Raji (cell line): ENCODE data around the gene CDCA7L.

Experiments used
- POLR2A ChIP-seq: IDR thresholded peaks from 2 replicates; pipeline ENCODE4 v1.6.1; 2011; ENCODE audit warnings: low read depth, low read length, control low read depth; ENCODE audit not compliant: insufficient read depth

Gene CDCA7L

DNA sequence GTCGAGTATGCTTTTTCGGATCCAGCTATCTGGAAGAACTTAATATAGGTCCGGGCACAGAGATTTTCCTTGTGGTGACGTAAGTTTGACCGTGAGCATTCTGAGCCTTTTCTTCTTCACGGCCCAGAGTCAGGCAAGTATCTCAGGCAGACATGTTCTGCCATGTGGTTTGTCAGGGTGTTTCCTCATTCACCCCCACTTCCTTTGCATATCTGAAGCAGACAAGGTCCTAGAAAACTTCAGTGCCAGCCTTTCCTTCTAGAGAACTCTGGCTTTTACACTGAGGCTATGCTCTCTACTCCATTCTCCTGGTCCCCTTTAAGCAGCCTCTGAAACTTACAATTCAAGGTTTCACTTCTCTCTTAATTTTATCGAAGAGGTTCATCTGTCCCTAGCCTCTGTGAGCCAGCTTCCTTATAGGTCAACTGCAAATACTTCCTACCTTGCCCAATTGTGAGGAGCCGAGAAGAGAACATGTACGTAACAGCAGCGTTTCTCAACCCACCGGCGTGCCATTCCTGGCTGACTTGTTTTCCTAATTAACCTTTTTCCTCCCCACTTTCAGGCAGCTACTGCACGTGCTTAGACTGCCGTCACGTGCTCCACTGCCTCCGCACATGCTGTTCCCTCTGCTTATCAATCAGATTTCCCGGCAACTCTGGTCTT, 47.3 kb downstream of the CDCA7L start:
- no peak for TF ChIP-seq POLR2A

DNA sequence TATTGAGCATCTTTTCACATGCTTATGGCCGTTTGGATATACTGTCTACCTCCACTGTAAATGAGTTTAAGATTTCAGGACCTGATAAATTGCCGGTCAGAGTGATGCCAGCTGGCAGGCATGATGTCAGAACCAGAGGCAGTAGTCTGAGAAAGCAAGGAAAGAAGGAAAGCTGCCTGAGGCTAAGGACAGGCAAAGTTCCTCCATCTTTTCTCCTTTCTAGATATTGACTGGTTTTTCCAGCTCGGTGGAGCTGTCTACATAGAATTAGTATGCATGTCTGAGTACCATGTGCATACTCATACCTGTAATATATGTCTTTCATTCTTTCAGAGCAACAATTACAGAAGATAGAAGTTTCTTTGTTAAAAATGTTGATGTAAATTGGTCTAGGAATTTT, 52.3 kb downstream of the CDCA7L start:
- TF ChIP-seq POLR2A = no peak

DNA sequence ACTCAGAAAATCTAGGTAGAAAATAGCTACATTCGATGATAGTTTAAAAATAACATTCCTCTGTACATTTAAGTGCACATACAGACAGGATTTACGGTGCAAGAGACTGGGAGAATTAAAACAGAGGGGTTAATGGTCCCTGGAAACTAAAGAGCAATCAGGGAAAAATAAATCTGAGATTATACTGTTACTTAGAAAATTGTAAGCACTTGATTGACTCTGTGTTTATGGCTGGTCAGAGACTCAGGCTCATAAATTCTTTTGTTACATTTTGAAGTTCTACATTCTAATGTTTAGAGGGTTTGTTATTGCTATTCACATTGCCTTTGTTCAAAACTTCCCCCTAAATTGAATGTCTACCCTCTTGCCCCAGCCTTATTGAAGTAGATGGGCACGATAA, 54.4 kb downstream of the CDCA7L start:
- TF ChIP-seq POLR2A = no peak

DNA sequence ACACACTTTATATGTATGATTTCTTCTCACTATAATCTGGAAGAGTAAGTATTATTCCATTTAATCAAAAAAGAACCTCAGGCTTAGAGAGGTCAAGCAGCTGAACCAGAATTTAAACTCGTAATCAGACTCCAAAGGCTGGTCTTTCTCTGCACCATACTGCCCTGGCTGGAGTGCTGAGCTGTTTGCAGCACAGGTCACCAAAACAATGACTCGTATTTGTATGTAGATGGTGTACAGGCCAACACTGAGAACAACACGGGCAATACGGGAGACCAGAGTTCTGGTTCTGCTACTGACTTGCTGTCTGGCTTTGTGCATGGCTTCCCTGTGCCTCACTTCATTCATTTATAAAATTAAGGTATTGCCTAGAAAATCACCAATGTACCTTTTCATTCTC, 57.9 kb downstream of the CDCA7L start:
- no peak for TF ChIP-seq POLR2A

DNA sequence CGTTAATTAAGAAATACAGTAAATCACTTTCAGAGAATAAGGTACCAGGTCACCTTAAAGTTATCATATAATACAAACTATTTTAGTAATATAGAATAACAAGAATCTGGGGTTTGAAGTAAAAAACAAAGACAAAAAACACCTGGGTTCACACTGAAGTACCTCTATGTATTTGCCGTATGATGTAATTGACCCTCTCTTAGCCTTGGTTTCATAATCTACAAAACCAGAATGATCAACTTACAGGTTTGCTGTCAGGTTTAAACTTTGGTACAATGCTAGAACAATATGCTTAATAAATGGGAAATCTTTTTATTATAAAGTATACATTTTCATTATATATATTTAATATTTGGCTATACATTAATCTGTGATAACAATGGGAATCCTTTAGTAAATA, 58.3 kb downstream of the CDCA7L start:
- no peak for TF ChIP-seq POLR2A

DNA sequence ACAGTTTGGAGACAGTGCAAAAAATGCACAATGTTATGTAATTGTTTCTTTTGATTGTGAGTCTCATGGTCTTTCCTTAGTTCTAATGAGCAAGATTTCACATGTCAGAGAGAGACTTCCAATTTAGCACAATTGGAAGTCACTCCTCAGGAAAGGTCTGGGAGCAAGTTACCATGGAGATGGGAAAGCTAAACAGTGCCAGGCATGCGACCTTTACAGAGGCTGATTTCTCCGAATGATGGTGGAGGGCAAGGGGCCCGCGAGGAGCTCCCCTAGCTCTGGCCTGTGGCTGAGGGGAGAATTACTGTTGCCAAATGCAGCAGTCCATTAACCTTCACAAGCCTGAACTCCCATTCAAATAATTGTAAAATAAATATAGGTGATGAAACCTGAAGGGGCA, 59.3 kb downstream of the CDCA7L start:
- no peak for TF ChIP-seq POLR2A

DNA sequence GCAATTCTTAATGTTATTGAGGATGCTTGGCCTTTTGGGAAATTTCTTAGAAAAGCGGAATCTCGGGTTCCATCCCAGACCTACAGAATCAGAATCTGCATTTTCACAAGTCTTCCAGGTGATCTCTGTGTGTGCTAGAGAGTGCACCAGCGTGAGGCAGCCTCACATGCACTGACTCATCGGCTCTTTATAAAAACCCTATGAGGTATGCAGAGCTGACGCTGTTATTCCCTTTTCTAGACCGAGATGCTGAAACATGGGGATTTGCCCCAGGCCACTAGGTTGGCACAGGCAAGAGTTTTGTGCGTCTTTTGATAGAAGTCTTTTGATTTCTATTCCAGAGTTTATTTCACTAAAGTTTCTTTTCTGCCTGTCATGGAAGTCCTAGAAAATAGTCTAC, 61.2 kb downstream of the CDCA7L start:
- TF ChIP-seq POLR2A = no peak

DNA sequence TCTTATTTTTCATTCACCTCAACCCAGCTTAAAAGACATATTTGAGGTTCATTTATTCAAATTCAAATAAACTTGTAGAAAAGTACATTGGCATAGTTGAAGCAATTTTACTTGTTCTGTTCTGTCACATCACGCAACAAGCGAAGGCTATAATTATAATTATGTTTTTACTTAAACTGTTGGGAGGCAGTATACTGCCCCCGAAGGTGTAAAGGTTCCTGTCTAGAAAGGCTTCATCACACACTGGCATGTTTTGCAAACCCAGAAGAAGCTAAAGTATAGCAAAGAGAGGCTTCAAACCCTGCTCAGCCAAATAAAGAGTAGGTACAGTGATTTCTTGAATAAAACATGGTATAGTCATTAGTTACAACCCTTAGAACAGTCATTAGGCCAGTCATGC, 62.6 kb downstream of the CDCA7L start:
- TF ChIP-seq POLR2A = no peak

DNA sequence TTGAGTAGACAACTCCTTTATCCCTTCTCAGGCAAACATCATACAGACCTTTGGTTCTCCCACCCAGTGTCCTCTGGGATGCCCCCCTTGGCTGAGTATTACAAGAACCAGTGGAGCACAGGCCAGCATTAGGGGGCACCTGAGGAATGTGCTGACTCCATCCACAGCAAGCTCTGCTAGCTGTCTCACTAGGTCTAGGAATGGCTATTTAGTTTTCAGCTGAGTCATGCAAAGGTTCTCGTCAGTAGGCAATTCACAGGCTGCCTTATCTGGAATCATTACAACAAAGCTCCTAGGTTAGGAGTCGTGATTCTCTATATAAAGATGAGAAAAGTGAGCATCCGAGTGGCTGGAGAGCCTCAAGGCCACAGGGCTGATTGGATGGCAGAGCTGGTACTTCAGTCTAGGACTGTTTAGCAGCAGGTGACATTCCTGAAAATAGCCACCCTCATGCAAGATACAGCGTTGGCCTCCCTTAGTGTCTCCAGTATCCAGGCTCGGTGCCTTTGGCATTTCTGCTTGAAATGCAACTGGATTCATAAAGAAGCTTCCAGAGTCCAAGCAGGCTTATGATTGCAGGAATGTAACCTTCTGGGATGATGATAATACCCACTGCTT, 75.8 kb downstream of the CDCA7L start:
- no peak for TF ChIP-seq POLR2A

DNA sequence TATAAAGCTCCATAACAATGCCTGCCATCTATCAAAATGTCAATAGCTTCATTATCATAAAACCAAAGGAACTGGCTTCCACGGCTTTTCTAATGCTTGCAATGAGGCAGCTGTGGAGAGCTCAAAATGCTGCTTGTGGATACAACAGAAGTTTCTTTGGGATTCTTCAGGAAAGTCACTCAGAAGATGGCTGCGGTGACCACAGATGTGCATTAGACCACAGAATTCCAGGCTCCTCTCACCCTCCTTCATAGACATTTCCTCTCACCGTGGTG, 77.2 kb downstream of the CDCA7L start:
- no peak for TF ChIP-seq POLR2A

DNA sequence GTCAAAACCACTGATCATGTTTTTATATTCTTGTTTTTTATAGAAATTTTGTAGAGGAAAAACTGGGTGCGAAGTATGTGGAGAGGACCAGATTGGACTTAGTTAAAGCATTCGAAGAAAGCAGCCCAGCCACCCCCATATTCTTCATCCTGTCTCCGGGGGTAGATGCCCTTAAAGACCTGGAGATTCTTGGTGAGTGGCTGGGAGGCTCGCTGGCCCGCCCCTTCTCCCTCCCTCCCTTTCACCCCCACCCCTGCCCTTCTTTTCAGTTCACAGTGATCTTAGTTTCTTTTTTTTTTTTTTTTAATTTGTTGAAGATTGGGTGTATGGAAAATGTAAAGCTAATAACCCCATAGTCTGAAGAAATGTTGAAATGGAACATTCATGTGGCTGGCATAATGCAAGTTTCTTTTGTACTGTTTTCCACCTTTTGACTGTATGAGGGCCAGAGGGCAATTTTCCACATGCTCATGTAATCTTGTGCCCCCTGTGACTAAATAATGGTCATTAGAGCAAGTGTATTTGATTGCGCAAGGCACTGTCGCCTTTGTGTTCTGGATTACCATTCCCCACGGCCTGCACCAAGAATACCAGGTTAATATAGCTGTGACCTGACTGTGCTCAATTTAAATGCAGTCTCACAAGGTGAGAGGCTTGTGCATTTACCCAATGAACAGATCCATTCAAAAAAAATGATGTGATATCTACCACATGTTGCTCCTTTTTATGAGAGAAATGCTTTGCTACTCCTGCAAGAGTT, 77.7 kb downstream of the CDCA7L start:
- no peak for TF ChIP-seq POLR2A

DNA sequence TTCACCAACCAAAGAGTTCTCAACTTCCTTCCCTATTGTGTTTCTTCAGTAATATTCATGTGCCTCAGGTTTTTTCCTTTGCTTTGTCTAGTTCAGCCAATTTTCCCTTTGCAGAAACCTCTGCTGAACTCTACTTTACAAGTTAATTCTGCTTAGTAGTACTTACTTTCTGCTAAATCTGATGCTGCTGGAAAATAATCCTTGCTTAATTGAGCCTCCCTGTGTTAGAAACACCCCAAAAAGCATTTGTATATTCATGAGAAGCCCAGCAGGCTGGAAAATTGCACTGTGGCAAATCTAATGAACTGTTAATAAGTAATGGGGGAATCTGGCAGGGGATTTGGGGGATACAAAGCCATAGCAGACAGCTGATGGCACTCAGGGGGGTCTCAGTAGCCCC, 78.5 kb downstream of the CDCA7L start:
- no peak for TF ChIP-seq POLR2A

DNA sequence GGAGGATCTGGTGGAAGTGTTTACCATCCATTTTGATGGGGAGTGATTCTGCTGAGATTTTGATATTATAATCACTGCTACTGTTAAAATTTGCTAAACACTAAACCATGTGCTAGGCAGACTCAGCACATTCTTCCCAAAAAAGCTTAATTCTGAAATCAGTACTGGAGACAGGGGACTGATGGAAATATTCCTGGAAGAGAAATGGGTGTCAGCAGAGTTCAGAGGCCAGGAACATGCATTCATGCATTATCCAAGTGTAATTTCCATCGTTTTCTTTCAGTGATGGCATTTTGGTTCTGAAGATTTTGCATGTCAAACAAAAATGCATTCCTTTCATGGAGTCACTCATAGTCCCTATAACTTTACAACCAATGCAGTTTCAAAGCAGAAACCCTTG, 79.0 kb downstream of the CDCA7L start:
- no peak for TF ChIP-seq POLR2A

DNA sequence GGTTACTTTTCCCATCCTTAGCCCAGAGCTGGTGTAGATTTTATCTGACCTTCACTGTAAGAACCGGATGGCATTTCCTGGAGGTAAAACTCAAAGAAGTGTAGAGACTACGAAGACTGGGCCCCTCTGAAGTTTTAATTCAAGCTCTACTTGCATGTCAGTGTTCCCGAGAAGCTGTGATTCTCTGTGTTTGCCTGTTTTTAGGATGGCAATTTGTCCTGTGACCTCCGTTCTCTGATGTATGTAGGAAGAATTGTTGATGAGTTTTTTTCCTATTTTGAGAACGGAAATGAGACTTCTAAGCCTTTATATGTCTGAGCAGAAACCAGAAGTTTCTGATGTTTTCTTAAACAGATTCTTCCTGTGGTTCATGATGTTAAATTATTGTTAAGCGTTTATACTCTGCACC, 94.1 kb downstream of the CDCA7L start:
- no peak for TF ChIP-seq POLR2A
